ENCODE measurements around the gene TFE3.

TFE3 gene, protein sequence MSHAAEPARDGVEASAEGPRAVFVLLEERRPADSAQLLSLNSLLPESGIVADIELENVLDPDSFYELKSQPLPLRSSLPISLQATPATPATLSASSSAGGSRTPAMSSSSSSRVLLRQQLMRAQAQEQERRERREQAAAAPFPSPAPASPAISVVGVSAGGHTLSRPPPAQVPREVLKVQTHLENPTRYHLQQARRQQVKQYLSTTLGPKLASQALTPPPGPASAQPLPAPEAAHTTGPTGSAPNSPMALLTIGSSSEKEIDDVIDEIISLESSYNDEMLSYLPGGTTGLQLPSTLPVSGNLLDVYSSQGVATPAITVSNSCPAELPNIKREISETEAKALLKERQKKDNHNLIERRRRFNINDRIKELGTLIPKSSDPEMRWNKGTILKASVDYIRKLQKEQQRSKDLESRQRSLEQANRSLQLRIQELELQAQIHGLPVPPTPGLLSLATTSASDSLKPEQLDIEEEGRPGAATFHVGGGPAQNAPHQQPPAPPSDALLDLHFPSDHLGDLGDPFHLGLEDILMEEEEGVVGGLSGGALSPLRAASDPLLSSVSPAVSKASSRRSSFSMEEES

DNA sequence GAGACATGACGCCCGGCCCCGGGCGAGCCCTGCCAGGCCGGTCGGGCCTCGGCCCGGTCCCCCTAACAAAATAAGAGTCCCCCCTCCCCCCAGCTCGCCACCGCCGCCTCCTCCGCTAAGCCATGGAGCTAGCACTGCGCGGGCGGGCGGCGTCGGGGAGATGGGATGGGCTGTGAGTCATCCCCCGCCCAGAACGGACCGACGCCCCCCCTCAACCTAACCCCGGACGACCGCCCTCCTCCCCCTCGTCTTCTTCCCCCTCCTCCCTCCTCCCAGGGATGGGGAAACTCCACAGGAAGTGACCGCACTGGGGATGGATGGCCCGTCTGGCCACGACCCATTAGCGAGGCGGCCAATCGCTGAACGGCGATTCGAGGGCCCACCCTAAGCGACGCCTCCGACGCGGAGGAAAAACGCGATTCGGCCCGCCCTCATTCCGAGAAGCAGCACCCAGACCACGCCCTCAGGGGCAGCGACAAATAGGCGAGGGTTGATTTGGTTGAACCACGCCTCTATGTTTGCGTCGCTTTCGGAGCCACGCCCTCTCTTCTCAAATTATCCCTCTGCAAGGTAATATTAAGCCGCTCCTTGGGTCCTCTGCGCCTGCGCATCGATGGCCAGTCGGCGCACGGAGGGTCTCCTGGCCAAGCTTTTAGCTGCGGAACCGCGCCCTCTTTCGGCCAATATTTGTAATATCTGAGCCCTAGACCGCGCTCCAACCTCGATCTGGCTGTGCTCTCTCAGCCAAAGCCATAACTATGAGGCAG, at the start of gene TFE3:
TSS of gene TFE3 (minus strand) at position 138 of the 767 bp plus-strand sequence. CDS start at position 7, 131 bp downstream.
- H3K27ac ChIP-seq (ENCODE audit: low read depth, low read length) = peak within 1 kb of the TSS; percentile 98
- H3K9ac ChIP-seq (ENCODE audit: low read length in 5 of 5) = peak within 1 kb of the TSS; percentile 75 to 96 (median 91)
- peaks cover 0 to 13% (median 12%) of the 10 kb centered on the region in 5 donors for H3K36me3 ChIP-seq (ENCODE audit: control insufficient read depth in 5 of 5, insufficient read depth in 5 of 5, low read length in 5 of 5)
- H3K4me1 ChIP-seq (ENCODE audit: control insufficient read depth in 5 of 5, insufficient read depth in 5 of 5, low read length in 5 of 5) = peaks cover 0 to 36% (median 29%) of the 10 kb centered on the region in 5 donors
- H3K27me3 ChIP-seq (ENCODE audit: control insufficient read depth in 5 of 5, insufficient read depth in 4 of 5, low read length in 5 of 5) = peaks cover 0 to 7% (median 2%) of the 10 kb centered on the region in 5 donors
- H3K9me3 ChIP-seq (ENCODE audit: control insufficient read depth in 5 of 5, low read length in 5 of 5) = peaks cover 0 to 6% (median 3%) of the 10 kb centered on the region in 5 donors
- H3K4me3 ChIP-seq (ENCODE audit: low read depth in 1 of 5, low read length in 5 of 5) = peak within 1 kb of the TSS; percentile 61 to 84 (median 74)

DNA sequence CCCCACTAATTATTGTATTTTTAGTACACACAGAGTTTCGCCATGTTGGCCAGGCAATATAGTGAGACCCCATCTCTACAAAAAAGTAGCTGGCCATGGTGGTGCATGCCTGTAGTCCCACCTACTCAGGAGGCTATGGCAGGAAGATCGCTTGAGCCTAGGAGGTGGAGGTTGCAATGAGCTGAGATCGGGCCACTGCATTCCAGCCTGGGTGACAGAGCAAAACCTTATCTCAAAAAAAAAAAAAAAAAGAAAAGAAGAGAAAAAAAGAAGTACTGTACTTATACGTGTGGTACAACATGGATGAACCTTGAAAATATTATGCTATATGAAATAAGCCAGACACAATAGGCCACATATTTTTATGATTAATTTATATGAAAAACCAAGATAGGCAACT, 46.4 kb upstream of the TFE3 start:
- Histone ChIP-seq H3K27me3 (ENCODE audit: control insufficient read depth in 5 of 5, insufficient read depth in 4 of 5, low read length in 5 of 5) (peaks cover 0 to 6% (median 0%) of the 10 kb centered on the region in 5 donors), H3K36me3 (ENCODE audit: control insufficient read depth in 5 of 5, insufficient read depth in 5 of 5, low read length in 5 of 5) (no peaks in the 10 kb centered on the region), H3K4me3 (ENCODE audit: low read depth in 1 of 5, low read length in 5 of 5) (no peak overlapping the region), H3K9me3 (ENCODE audit: control insufficient read depth in 5 of 5, low read length in 5 of 5) (no peaks in the 10 kb centered on the region), H3K27ac (ENCODE audit: low read depth, low read length) (no peak overlapping the region), H3K9ac (ENCODE audit: low read length in 5 of 5) (no peak overlapping the region), H3K4me1 (ENCODE audit: control insufficient read depth in 5 of 5, insufficient read depth in 5 of 5, low read length in 5 of 5) (no peaks in the 10 kb centered on the region)

DNA sequence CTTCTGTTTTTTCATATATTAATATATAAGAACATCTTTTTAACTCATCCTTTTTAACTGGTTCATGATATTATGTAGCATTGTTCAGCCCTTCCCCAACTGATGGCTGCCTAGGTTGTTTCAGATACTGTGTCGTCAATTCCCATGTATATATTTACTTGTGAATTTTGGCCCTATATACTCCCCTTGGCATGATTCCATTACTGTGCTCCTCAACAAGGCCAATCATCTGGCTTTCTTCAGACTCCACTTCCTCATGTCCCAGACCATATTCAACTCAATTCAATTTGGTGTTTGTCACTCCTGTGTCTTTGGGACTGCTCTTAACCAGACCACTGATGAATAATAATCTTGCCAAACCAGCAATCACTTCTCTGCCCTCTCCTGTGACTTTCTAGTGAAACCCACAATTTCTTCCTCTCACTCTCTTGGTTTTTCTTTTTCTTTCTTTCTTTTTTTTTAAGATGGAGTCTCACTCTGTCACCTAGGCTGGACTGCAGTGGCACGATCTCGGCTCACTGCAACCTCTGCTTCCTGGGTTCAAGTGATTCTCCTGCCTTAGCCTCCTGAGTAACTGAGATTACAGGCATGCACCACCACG, 39.2 kb upstream of the TFE3 start:
- Histone ChIP-seq H3K9me3 (ENCODE audit: control insufficient read depth in 5 of 5, low read length in 5 of 5) (no peaks in the 10 kb centered on the region), H3K27ac (ENCODE audit: low read depth, low read length) (no peak overlapping the region), H3K4me1 (ENCODE audit: control insufficient read depth in 5 of 5, insufficient read depth in 5 of 5, low read length in 5 of 5) (peaks cover 0 to 12% (median 10%) of the 10 kb centered on the region in 5 donors), H3K9ac (ENCODE audit: low read length in 5 of 5) (no peak overlapping the region), H3K36me3 (ENCODE audit: control insufficient read depth in 5 of 5, insufficient read depth in 5 of 5, low read length in 5 of 5) (peaks cover 0 to 6% (median 5%) of the 10 kb centered on the region in 5 donors), H3K27me3 (ENCODE audit: control insufficient read depth in 5 of 5, insufficient read depth in 4 of 5, low read length in 5 of 5) (peaks cover 0 to 3% (median 0%) of the 10 kb centered on the region in 5 donors), H3K4me3 (ENCODE audit: low read depth in 1 of 5, low read length in 5 of 5) (no peak overlapping the region)

GRCh38 chrX:49079489-49080428, 36.6 kb upstream of the TFE3 start, which contains the start of gene WDR45:
TSS of gene WDR45 (minus strand) at chrX:49079887. CDS start at chrX:49078095, 1,792 bp downstream.
- H3K9me3 ChIP-seq (ENCODE audit: control insufficient read depth in 5 of 5, low read length in 5 of 5) = no peaks in the 10 kb centered on the region
- H3K4me3 ChIP-seq (ENCODE audit: low read depth in 1 of 5, low read length in 5 of 5) = peak within 1 kb of the TSS; percentile 66 to 82 (median 75)
- peak within 1 kb of the TSS; percentile 93 for H3K27ac ChIP-seq (ENCODE audit: low read depth, low read length)
- peaks cover 0 to 29% (median 24%) of the 10 kb centered on the region in 5 donors for H3K36me3 ChIP-seq (ENCODE audit: control insufficient read depth in 5 of 5, insufficient read depth in 5 of 5, low read length in 5 of 5)
- peak within 1 kb of the TSS; percentile 26 to 88 (median 84) for H3K9ac ChIP-seq (ENCODE audit: low read length in 5 of 5)
- peaks cover 0 to under 1% (median 0%) of the 10 kb centered on the region in 5 donors for H3K27me3 ChIP-seq (ENCODE audit: control insufficient read depth in 5 of 5, insufficient read depth in 4 of 5, low read length in 5 of 5)
- H3K4me1 ChIP-seq (ENCODE audit: control insufficient read depth in 5 of 5, insufficient read depth in 5 of 5, low read length in 5 of 5) = peaks cover 2 to 16% (median 10%) of the 10 kb centered on the region in 5 donors

DNA sequence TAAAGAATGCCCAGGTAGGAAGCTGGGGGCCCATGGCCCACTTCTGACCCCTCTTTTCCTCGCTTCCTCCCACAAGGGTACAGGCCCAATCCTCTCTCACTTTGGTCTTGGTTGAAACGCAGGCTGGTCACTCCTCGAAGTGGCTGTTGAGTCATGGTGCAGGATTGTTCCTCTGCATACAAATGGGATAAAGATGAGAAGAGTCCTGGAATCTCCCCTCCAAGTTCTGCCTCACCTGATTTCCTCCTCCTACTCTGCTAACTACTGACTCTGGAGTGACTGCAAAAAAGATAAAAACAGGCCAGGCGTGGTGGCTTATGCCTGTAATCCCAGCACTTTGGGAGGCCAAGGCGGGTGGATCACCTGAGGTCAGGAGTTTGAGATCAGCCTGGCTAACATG, 34.8 kb upstream of the TFE3 start:
- no peak overlapping the region for H3K4me3 ChIP-seq (ENCODE audit: low read depth in 1 of 5, low read length in 5 of 5)
- H3K4me1 ChIP-seq (ENCODE audit: control insufficient read depth in 5 of 5, insufficient read depth in 5 of 5, low read length in 5 of 5) = peaks cover 2 to 28% (median 17%) of the 10 kb centered on the region in 5 donors
- peaks cover 0 to 29% (median 24%) of the 10 kb centered on the region in 5 donors for H3K36me3 ChIP-seq (ENCODE audit: control insufficient read depth in 5 of 5, insufficient read depth in 5 of 5, low read length in 5 of 5)
- no peaks in the 10 kb centered on the region for H3K9me3 ChIP-seq (ENCODE audit: control insufficient read depth in 5 of 5, low read length in 5 of 5)
- H3K27me3 ChIP-seq (ENCODE audit: control insufficient read depth in 5 of 5, insufficient read depth in 4 of 5, low read length in 5 of 5) = no peaks in the 10 kb centered on the region
- H3K27ac ChIP-seq (ENCODE audit: low read depth, low read length) = peak overlapping the region; percentile 93
- no peak overlapping the region for H3K9ac ChIP-seq (ENCODE audit: low read length in 5 of 5)

GRCh38 chrX:49075347-49075746, 32.2 kb upstream of the TFE3 start:
- Histone ChIP-seq H3K9me3 (ENCODE audit: control insufficient read depth in 5 of 5, low read length in 5 of 5) (peaks cover 0 to 5% (median 0%) of the 10 kb centered on the region in 5 donors), H3K27me3 (ENCODE audit: control insufficient read depth in 5 of 5, insufficient read depth in 4 of 5, low read length in 5 of 5) (no peaks in the 10 kb centered on the region), H3K9ac (ENCODE audit: low read length in 5 of 5) (no peak overlapping the region), H3K4me1 (ENCODE audit: control insufficient read depth in 5 of 5, insufficient read depth in 5 of 5, low read length in 5 of 5) (peaks cover 2 to 39% (median 24%) of the 10 kb centered on the region in 5 donors), H3K4me3 (ENCODE audit: low read depth in 1 of 5, low read length in 5 of 5) (no peak overlapping the region), H3K27ac (ENCODE audit: low read depth, low read length) (no peak overlapping the region), H3K36me3 (ENCODE audit: control insufficient read depth in 5 of 5, insufficient read depth in 5 of 5, low read length in 5 of 5) (peaks cover 0 to 30% (median 24%) of the 10 kb centered on the region in 5 donors)

DNA sequence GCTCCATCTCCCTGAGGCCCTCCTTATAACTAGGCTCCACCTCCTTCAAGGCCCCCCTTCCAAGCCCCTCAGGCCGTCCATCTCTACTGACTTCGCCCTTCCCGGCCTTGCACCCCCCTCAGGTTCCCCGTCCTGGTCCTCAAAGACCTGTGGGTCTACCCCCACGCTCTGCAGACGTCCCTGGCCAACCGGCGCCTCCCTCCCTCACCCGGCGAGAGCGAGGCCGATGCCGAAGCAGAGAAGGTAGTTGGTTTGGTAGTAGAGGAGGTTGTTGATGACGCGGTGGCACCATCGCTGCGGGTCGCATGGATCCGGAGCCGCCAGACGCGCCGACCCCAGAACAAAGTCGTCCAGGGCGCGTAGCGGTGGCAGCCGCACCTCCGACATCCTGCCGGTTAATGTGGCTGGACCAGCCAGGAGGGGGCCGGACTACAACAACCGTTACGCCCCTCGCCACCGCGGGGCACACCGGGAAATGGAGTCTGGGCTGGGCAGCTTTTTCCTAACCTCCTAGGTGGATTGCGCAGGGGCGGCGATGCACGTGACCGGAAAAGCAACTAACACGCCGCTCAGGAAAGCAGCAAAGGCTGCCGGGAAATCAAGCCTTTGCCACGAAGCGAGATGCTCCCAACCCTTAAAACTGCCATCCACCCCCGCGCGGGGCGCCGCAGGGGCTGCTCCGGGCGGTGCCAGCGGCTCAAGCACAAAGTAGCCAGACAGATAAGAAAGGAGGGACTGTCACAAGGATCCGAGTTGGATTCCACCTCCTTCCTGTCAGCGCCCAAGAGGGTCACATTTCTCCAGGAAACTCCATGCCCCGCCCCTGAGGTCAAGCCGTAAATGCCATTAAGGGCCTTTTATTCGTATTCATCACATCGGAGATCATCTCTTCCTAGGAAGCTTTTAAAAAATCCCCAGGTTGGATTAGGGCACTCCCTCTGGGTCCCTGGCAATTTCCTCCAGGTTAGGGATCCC, 30.7 kb upstream of the TFE3 start, which contains the start of gene PRAF2:
TSS of gene PRAF2 (minus strand) at position 402 of the 975 bp plus-strand sequence. CDS start at position 387, 15 bp downstream.
- Histone ChIP-seq H3K27ac (ENCODE audit: low read depth, low read length) (peak within 1 kb of the TSS; percentile 46), H3K36me3 (ENCODE audit: control insufficient read depth in 5 of 5, insufficient read depth in 5 of 5, low read length in 5 of 5) (peaks cover 0 to 30% (median 24%) of the 10 kb centered on the region in 5 donors), H3K9me3 (ENCODE audit: control insufficient read depth in 5 of 5, low read length in 5 of 5) (peaks cover 0 to 5% (median 0%) of the 10 kb centered on the region in 5 donors), H3K27me3 (ENCODE audit: control insufficient read depth in 5 of 5, insufficient read depth in 4 of 5, low read length in 5 of 5) (peaks cover 0 to 3% (median 0%) of the 10 kb centered on the region in 5 donors), H3K4me1 (ENCODE audit: control insufficient read depth in 5 of 5, insufficient read depth in 5 of 5, low read length in 5 of 5) (peaks cover 2 to 33% (median 19%) of the 10 kb centered on the region in 5 donors), H3K9ac (ENCODE audit: low read length in 5 of 5) (peak within 1 kb of the TSS in 2 of 5 donors; percentile 62), H3K4me3 (ENCODE audit: low read depth in 1 of 5, low read length in 5 of 5) (peak within 1 kb of the TSS; percentile 54 to 67 (median 58))

- Histone ChIP-seq H3K4me3 (ENCODE audit: low read depth in 1 of 5, low read length in 5 of 5) (peak overlapping the region in 3 of 5 donors; percentile 54 to 59 (median 55)), H3K36me3 (ENCODE audit: control insufficient read depth in 5 of 5, insufficient read depth in 5 of 5, low read length in 5 of 5) (peaks cover 0 to 29% (median 22%) of the 10 kb centered on the region in 5 donors), H3K4me1 (ENCODE audit: control insufficient read depth in 5 of 5, insufficient read depth in 5 of 5, low read length in 5 of 5) (peaks cover 2 to 27% (median 13%) of the 10 kb centered on the region in 5 donors), H3K27ac (ENCODE audit: low read depth, low read length) (no peak overlapping the region), H3K9ac (ENCODE audit: low read length in 5 of 5) (no peak overlapping the region), H3K9me3 (ENCODE audit: control insufficient read depth in 5 of 5, low read length in 5 of 5) (peaks cover 0 to 5% (median 0%) of the 10 kb centered on the region in 5 donors), H3K27me3 (ENCODE audit: control insufficient read depth in 5 of 5, insufficient read depth in 4 of 5, low read length in 5 of 5) (peaks cover 0 to 5% (median 0%) of the 10 kb centered on the region in 5 donors)
These were observed 29.5 kb upstream of the TFE3 start for GRCh38 chrX:49072712-49073095.
